Thyroid gland (tissue), 4 donors: ENCODE results near the gene TMEM145. TPM values are rescaled to one million over a fixed set of nuclear protein-coding genes. Genes with fewer than 3 reads are reported as not detected.
A peak's percentile ranks its signal among the peaks of the same experiment; 100 is the strongest.

Experiments
- DNase-seq, 2 donors: peaks; one replicate each; pipeline ENCODE4 v3.0.0-alpha.2; 2019
- H3K27ac ChIP-seq, 3 donors: fragments of 200-600 bp; sonication (generic); 1 replicate in 2 of 3; 2 replicates in 1 of 3; pipeline ENCODE4 v1.5.1; 2016 to 2019; ENCODE audit warnings: mild to moderate bottlenecking in 1 of 3, moderate library complexity in 1 of 3
- H3K27me3 ChIP-seq: fragments of 200-600 bp; sonication (generic); one replicate; pipeline ENCODE4 v1.5.1; 2019
- H3K36me3 ChIP-seq, 2 donors: fragments of 200-600 bp; sonication (generic); one replicate each; pipeline ENCODE4 v1.5.1; 2016 to 2019
- H3K4me1 ChIP-seq, 2 donors: fragments of 200-600 bp; sonication (generic); one replicate each; pipeline ENCODE4 v1.5.1; 2017 to 2019
- H3K4me3 ChIP-seq, 3 donors: fragments of 200-600 bp; sonication (generic); replicated peaks in 1 of 3; 1 replicate in 2 of 3; 2 replicates in 1 of 3; pipeline ENCODE4 v1.5.1; 2016; ENCODE audit warnings: mild to moderate bottlenecking in 1 of 3
- H3K9me3 ChIP-seq: fragments of 200-600 bp; sonication (generic); one replicate; pipeline ENCODE4 v1.5.1; 2017
- POLR2A ChIP-seq, 2 donors: fragments of 450-650 bp; IDR thresholded peaks; one replicate each; pipeline ENCODE4 v1.6.1; 2017; ENCODE audit warnings: antibody characterized with exemption in 2 of 2, mild to moderate bottlenecking in 2 of 2, moderate library complexity in 1 of 2
- WGBS, 2 donors: methylation state at CpG; one replicate each; pipeline ENCODE4 v1.1.5; 2017; 5-methylcytosine and 5-hydroxymethylcytosine counted together
- intact Hi-C: fragments of 100-400 bp; cut with DNase I; formaldehyde crosslinking; loops from one replicate; pipeline ENCODE4 v1.15.1; 2023
- total RNA-seq, 4 donors: library from RNA; depleted of rRNA; stranded (reverse); fragments of >200 nt; gene quantifications; one replicate each; pipeline ENCODE4 v1.2.3, GENCODE V29; 2016
- TF ChIP-seq, protein P1 (sequence below), 6 experiments: fragments of 200-600 bp in 3 of 6; fragments of 450-650 bp in 3 of 6; sonication (generic) in 3 of 6; IDR thresholded peaks; one replicate each; pipeline ENCODE4 v1.5.1; 2016 to 2019; ENCODE audit warnings: antibody characterized with exemption in 6 of 6, mild to moderate bottlenecking in 2 of 6, inconsistent platforms in 1 of 6, moderate library complexity in 1 of 6

The TMEM145 gene
- total RNA-seq, 4 donors from 2014 or later = 2.8 TPM; not detected in 3

DNA sequence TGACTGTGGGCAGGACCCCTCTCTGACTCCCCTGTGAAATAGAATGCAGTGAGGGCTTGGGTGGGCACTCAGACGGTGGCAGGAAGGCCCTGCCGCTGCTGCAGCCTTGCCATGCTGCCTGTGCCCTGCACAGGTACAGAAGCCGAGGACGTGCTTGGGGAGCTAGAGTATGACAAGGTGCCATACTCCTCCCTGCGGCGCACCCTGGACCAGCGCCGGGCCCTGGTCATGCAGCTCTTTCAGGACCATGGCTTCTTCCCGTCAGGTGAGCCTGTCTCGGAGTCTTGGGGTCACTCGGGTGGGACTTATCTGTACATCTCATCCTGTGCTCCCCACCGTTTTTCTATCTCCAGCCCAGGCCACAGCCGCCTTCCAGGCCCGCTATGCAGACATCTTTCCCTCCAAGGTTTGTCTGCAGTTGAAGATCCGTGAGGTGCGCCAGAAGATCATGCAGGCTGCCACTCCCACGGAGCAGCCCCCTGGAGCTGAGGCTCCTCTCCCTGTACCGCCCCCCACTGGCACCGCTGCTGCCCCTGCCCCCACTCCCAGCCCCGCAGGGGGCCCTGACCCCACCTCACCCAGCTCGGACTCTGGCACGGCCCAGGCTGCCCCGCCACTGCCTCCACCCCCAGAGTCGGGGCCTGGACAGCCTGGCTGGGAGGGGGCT lies 18.5 kb upstream of the TMEM145 start:
- Histone ChIP-seq H3K4me3 (no peak overlapping the region), H3K9me3 (no peaks in the 10 kb centered on the region), H3K36me3 (peaks cover 40 to 44% of the 10 kb centered on the region in 2 donors), H3K27ac (no peak overlapping the region), H3K4me1 (no peaks in the 10 kb centered on the region), H3K27me3 (no peaks in the 10 kb centered on the region)
- no peak for TF ChIP-seq POLR2A (IDR thresholded peaks at IDR 0.05)
- TF ChIP-seq, protein P1, sequence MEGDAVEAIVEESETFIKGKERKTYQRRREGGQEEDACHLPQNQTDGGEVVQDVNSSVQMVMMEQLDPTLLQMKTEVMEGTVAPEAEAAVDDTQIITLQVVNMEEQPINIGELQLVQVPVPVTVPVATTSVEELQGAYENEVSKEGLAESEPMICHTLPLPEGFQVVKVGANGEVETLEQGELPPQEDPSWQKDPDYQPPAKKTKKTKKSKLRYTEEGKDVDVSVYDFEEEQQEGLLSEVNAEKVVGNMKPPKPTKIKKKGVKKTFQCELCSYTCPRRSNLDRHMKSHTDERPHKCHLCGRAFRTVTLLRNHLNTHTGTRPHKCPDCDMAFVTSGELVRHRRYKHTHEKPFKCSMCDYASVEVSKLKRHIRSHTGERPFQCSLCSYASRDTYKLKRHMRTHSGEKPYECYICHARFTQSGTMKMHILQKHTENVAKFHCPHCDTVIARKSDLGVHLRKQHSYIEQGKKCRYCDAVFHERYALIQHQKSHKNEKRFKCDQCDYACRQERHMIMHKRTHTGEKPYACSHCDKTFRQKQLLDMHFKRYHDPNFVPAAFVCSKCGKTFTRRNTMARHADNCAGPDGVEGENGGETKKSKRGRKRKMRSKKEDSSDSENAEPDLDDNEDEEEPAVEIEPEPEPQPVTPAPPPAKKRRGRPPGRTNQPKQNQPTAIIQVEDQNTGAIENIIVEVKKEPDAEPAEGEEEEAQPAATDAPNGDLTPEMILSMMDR (IDR thresholded peaks at IDR 0.05) = no peak
- intact Hi-C loops = loop anchor here (5.0 kb wide), 2 partner anchors 47 to 162 kb away; partner anchors contain the start of gene POU2F2
- WGBS, 2 donors = 89 to 91% methylated on average over 18 to 21 of the region's 24 CpGs
- no peak for DNase-seq

DNA sequence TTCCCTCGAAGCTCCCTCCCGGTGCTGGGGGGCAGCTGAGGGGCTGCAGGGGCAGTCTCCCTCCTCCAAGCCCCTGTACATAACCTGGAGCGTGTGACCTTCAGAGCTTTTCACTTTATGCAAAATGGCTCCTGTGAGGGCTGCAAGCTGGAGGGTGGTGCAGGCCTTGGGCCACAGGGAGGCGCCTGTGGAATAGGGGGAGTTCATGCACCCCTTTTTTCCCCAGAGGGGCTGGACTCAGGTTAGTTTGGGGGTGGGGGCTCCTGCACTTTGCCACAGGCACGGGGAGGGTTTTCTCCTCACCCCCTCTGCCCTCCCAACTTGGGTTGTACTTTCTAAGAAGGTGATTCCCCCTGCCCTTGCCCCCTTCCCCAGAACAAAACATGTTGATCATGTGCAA lies 17.8 kb upstream of the TMEM145 start:
- no peak for DNase-seq
- Histone ChIP-seq H3K4me1 (no peaks in the 10 kb centered on the region), H3K36me3 (peaks cover 33 to 36% of the 10 kb centered on the region in 2 donors), H3K9me3 (no peaks in the 10 kb centered on the region), H3K4me3 (no peak overlapping the region), H3K27ac (no peak overlapping the region), H3K27me3 (no peaks in the 10 kb centered on the region)
- WGBS, 2 donors = 74 to 86% methylated on average over 5 of the region's 5 CpGs
- no peak for TF ChIP-seq POLR2A (IDR thresholded peaks at IDR 0.05)
- TF ChIP-seq, protein P1 (IDR thresholded peaks at IDR 0.05) = no peak
- intact Hi-C loops = loop anchor here (5.0 kb wide), 1 partner anchor 48 kb away; no protein-coding TSS in a partner anchor

- Histone ChIP-seq H3K9me3 (no peaks in the 10 kb centered on the region), H3K4me3 (no peak overlapping the region), H3K4me1 (no peaks in the 10 kb centered on the region), H3K27me3 (no peaks in the 10 kb centered on the region), H3K36me3 (peaks cover 27 to 30% of the 10 kb centered on the region in 2 donors), H3K27ac (no peak overlapping the region)
- TF ChIP-seq, protein P1 (IDR thresholded peaks at IDR 0.05) = peak; percentile 85 to 98 (median 90)
- no peak for TF ChIP-seq POLR2A (IDR thresholded peaks at IDR 0.05)
- intact Hi-C loops = loop anchor here (5.0 kb wide), 1 partner anchor 49 kb away; no protein-coding TSS in a partner anchor
- WGBS, 2 donors = 78 to 86% methylated on average over 5 of the region's 6 CpGs
- DNase-seq = peak; percentile 85 to 87
Observed at GRCh38 chr19:42295831-42296525, 17.1 kb upstream of the TMEM145 start.

DNA sequence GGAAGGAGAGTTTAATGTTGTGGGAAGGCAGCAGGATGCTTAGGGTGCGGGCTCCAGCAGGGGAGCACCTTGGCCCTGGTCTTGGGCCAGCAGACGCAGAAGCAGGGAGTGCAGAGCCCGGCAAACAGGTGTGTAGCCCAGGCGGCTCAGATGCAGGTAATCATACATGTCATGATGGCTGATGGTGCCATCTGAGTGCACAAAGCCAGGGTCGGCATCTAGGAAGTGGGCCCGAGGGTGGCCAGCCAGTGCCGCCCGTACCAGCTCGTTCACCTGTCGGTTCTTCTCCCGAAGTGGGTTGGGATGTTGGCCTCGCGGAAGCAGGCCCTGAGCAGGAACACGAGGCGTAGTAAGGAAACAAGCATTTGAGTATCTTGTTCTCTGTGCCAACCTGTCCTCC lies 16.1 kb upstream of the TMEM145 start:
- TF ChIP-seq, protein P1 (IDR thresholded peaks at IDR 0.05) = no peak
- TF ChIP-seq POLR2A (IDR thresholded peaks at IDR 0.05) = no peak
- DNase-seq = no peak
- Histone ChIP-seq H3K4me3 (no peak overlapping the region), H3K27ac (no peak overlapping the region), H3K9me3 (no peaks in the 10 kb centered on the region), H3K4me1 (peaks cover 4 to 6% of the 10 kb centered on the region in 2 donors), H3K27me3 (no peaks in the 10 kb centered on the region), H3K36me3 (peaks cover 17 to 20% of the 10 kb centered on the region in 2 donors)
- intact Hi-C loops = loop anchor here (5.0 kb wide), 1 partner anchor 50 kb away; no protein-coding TSS in a partner anchor
- 89 to 92% methylated on average over 13 to 15 of the region's 15 CpGs for WGBS, 2 donors
